Measurements from ENCODE around the gene ZNF683.
A peak's percentile ranks its signal among the peaks of the same experiment; 100 is the strongest.

Gene ZNF683

GRCh38 chr1:26361605-26362122, 10.9 kb downstream of the ZNF683 start:
- no peak overlapping the region for H3K4me3 ChIP-seq (ENCODE audit: low read depth, low read length)
- no peak for DNase-seq (ENCODE audit: low read depth)

GRCh38 chr1:26360807-26361604, 11.5 kb downstream of the ZNF683 start:
- no peak overlapping the region for H3K4me3 ChIP-seq (ENCODE audit: low read depth, low read length)
- no peak for DNase-seq (ENCODE audit: low read depth)

GRCh38 chr1:26359981-26360806, 12.4 kb downstream of the ZNF683 start:
- DNase-seq (ENCODE audit: low read depth): no peak
- H3K4me3 ChIP-seq (ENCODE audit: low read depth, low read length): peak overlapping the region; percentile 5

- no peak for DNase-seq (ENCODE audit: low read depth)
- H3K4me3 ChIP-seq (ENCODE audit: low read depth, low read length): no peak overlapping the region
Measured at GRCh38 chr1:26358411-26359384, 13.9 kb downstream of the ZNF683 start.

GRCh38 chr1:26357121-26357602, 15.4 kb downstream of the ZNF683 start:
- DNase-seq (ENCODE audit: low read depth): no peak
- H3K4me3 ChIP-seq (ENCODE audit: low read depth, low read length): no peak overlapping the region

- H3K4me3 ChIP-seq (ENCODE audit: low read depth, low read length): no peak overlapping the region
- DNase-seq (ENCODE audit: low read depth): no peak
Measured at GRCh38 chr1:26356106-26356505, 16.4 kb downstream of the ZNF683 start.

GRCh38 chr1:26354972-26355371, 17.6 kb downstream of the ZNF683 start:
- no peak overlapping the region for H3K4me3 ChIP-seq (ENCODE audit: low read depth, low read length)
- DNase-seq (ENCODE audit: low read depth): no peak

GRCh38 chr1:26353976-26354820, 18.4 kb downstream of the ZNF683 start, which contains the start of gene CRYBG2:
Gene CRYBG2 (minus strand): TSS chr1:26354130. CDS start chr1:26346657, 7,473 bp downstream.
- H3K4me3 ChIP-seq (ENCODE audit: low read depth, low read length): no peak within 1 kb of the TSS
- DNase-seq (ENCODE audit: low read depth): no peak

GRCh38 chr1:26353210-26353859, 19.2 kb downstream of the ZNF683 start:
- no peak for DNase-seq (ENCODE audit: low read depth)
- H3K4me3 ChIP-seq (ENCODE audit: low read depth, low read length): no peak overlapping the region

- no peak overlapping the region for H3K4me3 ChIP-seq (ENCODE audit: low read depth, low read length)
- no peak for DNase-seq (ENCODE audit: low read depth)
Measured at GRCh38 chr1:26352338-26352679, 20.2 kb downstream of the ZNF683 start.

GRCh38 chr1:26351590-26352337, 20.8 kb downstream of the ZNF683 start:
- H3K4me3 ChIP-seq (ENCODE audit: low read depth, low read length): no peak overlapping the region
- DNase-seq (ENCODE audit: low read depth): no peak

- no peak for DNase-seq (ENCODE audit: low read depth)
- H3K4me3 ChIP-seq (ENCODE audit: low read depth, low read length): no peak overlapping the region
Measured at GRCh38 chr1:26350701-26351589, 21.6 kb downstream of the ZNF683 start.

GRCh38 chr1:26350343-26350700, 22.2 kb downstream of the ZNF683 start:
- H3K4me3 ChIP-seq (ENCODE audit: low read depth, low read length): no peak overlapping the region
- no peak for DNase-seq (ENCODE audit: low read depth)

- DNase-seq (ENCODE audit: low read depth): no peak
- no peak overlapping the region for H3K4me3 ChIP-seq (ENCODE audit: low read depth, low read length)
Measured at GRCh38 chr1:26349877-26350244, 22.7 kb downstream of the ZNF683 start.

- no peak overlapping the region for H3K4me3 ChIP-seq (ENCODE audit: low read depth, low read length)
- no peak for DNase-seq (ENCODE audit: low read depth)
Measured at GRCh38 chr1:26349188-26349876, 23.2 kb downstream of the ZNF683 start.
